ENCODE results near the gene SERPINA12.

DNA sequence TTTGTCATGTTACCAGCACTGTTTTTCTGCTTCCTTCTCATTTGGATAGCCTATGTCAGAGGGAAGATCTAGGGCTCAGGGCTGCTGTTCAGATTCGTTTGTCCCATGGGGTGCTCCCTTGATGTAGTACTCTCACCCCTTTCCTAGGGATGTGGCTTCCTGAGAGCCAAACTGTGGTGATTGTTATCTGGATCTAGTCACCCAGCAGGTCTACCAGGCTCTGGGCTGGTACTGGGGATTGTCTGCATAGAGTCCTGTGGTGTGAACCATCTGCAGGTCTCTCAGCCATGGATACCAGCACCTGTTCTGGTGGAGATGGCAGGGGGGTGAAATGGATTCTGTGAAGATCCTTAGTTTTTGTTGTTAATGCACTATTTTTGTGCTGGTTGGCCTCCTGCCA, 51.2 kb downstream of the SERPINA12 start:
- TF ChIP-seq CREB1 (CRISPR knock-in tag; IDR thresholded peaks at IDR 0.05) = no peak
- TF ChIP-seq, protein P1, sequence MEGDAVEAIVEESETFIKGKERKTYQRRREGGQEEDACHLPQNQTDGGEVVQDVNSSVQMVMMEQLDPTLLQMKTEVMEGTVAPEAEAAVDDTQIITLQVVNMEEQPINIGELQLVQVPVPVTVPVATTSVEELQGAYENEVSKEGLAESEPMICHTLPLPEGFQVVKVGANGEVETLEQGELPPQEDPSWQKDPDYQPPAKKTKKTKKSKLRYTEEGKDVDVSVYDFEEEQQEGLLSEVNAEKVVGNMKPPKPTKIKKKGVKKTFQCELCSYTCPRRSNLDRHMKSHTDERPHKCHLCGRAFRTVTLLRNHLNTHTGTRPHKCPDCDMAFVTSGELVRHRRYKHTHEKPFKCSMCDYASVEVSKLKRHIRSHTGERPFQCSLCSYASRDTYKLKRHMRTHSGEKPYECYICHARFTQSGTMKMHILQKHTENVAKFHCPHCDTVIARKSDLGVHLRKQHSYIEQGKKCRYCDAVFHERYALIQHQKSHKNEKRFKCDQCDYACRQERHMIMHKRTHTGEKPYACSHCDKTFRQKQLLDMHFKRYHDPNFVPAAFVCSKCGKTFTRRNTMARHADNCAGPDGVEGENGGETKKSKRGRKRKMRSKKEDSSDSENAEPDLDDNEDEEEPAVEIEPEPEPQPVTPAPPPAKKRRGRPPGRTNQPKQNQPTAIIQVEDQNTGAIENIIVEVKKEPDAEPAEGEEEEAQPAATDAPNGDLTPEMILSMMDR (IDR thresholded peaks at IDR 0.05) = no peak
- TF ChIP-seq, protein P2, sequence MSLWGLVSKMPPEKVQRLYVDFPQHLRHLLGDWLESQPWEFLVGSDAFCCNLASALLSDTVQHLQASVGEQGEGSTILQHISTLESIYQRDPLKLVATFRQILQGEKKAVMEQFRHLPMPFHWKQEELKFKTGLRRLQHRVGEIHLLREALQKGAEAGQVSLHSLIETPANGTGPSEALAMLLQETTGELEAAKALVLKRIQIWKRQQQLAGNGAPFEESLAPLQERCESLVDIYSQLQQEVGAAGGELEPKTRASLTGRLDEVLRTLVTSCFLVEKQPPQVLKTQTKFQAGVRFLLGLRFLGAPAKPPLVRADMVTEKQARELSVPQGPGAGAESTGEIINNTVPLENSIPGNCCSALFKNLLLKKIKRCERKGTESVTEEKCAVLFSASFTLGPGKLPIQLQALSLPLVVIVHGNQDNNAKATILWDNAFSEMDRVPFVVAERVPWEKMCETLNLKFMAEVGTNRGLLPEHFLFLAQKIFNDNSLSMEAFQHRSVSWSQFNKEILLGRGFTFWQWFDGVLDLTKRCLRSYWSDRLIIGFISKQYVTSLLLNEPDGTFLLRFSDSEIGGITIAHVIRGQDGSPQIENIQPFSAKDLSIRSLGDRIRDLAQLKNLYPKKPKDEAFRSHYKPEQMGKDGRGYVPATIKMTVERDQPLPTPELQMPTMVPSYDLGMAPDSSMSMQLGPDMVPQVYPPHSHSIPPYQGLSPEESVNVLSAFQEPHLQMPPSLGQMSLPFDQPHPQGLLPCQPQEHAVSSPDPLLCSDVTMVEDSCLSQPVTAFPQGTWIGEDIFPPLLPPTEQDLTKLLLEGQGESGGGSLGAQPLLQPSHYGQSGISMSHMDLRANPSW (CRISPR knock-in tag; conservative IDR thresholded peaks at IDR 0.05; ENCODE audit: low read depth) = no peak
